Left lung (tissue), 10 donors: Measurements from ENCODE around the gene BAHCC1. TPM values are rescaled to one million over a fixed set of nuclear protein-coding genes. Genes with fewer than 3 reads are reported as not detected.

Experiments
- ATAC-seq: fragments of 200-7000 bp; cut with Tn5 transposase; one replicate; pipeline ENCODE4 v1.9.1; 2020; ENCODE audit warnings: moderate library complexity
- DNase-seq, 4 donors: peaks; one replicate each; pipeline ENCODE4 v3.0.0-alpha.2; 2013 to 2020
- H3K27ac ChIP-seq, 2 donors: fragments of 200-600 bp; sonication (generic) in 1 of 2; one replicate each; pipeline versions ENCODE4 v1.5.0 to v1.8.0; 2020 to 2021
- H3K27me3 ChIP-seq, 2 donors: fragments of 200-600 bp; sonication (generic) in 1 of 2; one replicate each; pipeline versions ENCODE4 v1.5.0 to v1.8.0; 2020 to 2021
- H3K36me3 ChIP-seq, 2 donors: fragments of 200-600 bp; sonication (generic) in 1 of 2; one replicate each; pipeline versions ENCODE4 v1.5.0 to v1.8.0; 2020 to 2021
- H3K4me1 ChIP-seq, 2 donors: fragments of 200-600 bp; one replicate each; pipeline ENCODE4 v1.8.0; 2021
- H3K4me3 ChIP-seq, 2 donors: fragments of 200-600 bp; sonication (generic) in 1 of 2; one replicate each; pipeline versions ENCODE4 v1.5.0 to v1.8.0; 2020 to 2021; ENCODE audit warnings: mild to moderate bottlenecking in 1 of 2
- H3K9me3 ChIP-seq, 2 donors: fragments of 200-600 bp; sonication (generic) in 1 of 2; one replicate each; pipeline versions ENCODE4 v1.5.0 to v1.8.0; 2020 to 2021
- CTCF ChIP-seq, 2 donors: fragments of 200-600 bp; sonication (generic) in 1 of 2; IDR thresholded peaks; one replicate each; pipeline versions ENCODE4 v1.5.0 to v1.8.0; 2021; ENCODE audit warnings: antibody characterized with exemption in 2 of 2
- intact Hi-C, 2 donors: fragments of 100-400 bp; cut with DNase I; formaldehyde crosslinking; loops; one replicate each; pipeline versions ENCODE4 v1.11.2 to v1.14.2; 2022
- polyA plus RNA-seq, 6 donors: library from polyadenylated mRNA; unstranded; fragments of 120-200 nt; gene quantifications; one replicate each; pipeline ENCODE4 v1.2.1, GENCODE V29; 2013; ENCODE audit not compliant: insufficient read length in 6 of 6
- total RNA-seq, 2 donors: library from RNA; stranded (reverse); fragmentation: NEBNext Ultra II Directional; extraction: Animal tissue kit (Norgen Biotek cat#: 25700); gene quantifications; one replicate each; pipeline ENCODE4 v1.2.1, GENCODE V29; 2021
- donor health status: DM: no; HTN: yes; CAD: no.
- donor health status: DM: no; HTN: no; CAD: no.

Gene BAHCC1
- total and polyA plus RNA-seq, 8 donors = 13.6 to 28.5 (median 21.4) TPM

DNA sequence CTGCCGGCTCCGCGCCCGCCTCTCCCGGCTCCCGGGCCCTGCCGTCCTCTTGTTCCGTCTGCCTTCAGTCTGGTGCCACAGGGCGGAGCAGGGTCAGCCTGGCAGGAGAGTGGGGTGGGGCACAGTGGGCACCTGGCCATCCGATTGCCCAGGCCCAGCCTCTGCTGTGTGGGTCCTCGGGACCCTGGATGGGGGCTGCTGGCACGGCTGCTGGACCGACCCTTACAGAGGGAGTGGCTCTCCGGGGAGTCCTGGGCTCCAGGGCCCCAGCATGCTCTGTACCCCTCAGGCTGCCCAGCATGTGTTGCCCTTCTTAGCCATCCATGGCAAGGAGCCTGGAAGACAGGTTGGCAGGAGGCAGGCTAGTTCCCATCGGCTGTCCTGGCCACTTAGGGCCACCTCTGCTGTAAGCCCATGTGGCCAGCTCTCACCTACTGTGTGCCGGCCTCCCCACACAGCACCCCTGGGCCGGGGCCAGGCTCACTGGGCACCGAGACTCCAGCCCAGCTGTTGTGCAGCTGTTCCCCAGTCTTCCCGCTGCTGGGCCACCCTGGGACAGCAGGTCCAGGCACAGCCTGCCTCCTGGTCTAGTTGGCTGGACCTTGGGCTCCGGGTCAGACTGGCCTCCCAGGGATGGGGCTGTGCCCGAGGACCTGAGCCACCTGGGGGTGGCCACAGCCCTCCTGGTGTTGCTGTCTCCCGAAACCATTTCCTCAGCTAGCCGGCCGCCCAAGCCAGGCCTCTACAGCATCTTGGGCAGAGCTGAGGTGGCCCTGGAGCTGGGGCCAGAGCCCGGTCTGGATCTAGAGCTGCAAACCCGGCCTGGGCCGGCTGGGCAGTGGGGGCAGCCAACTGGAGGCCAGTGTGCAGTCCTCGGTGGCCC lies 24.9 kb downstream of the BAHCC1 start:
- peak overlapping the region in 1 of 2 donors; percentile 21 for H3K4me3 ChIP-seq
- DNase-seq = no peak
- intact Hi-C loops = no loop called here

GRCh38 chr17:81420769-81421462 lies 25.7 kb downstream of the BAHCC1 start:
- no peaks in the 10 kb centered on the region for H3K36me3 ChIP-seq
- TF ChIP-seq CTCF (IDR thresholded peaks at IDR 0.05) = no peak
- peaks cover 0 to 12% of the 10 kb centered on the region in 2 donors for H3K27me3 ChIP-seq
- ATAC-seq = peak; percentile 7
- peaks cover 48 to 65% of the 10 kb centered on the region in 2 donors for H3K4me1 ChIP-seq
- H3K4me3 ChIP-seq = no peak overlapping the region
- no peak for DNase-seq
- intact Hi-C loops = no loop called here
- H3K27ac ChIP-seq = peak overlapping the region; percentile 80 to 86
- H3K9me3 ChIP-seq = no peaks in the 10 kb centered on the region

More for the DNA sequence above, 24.9 kb downstream of the BAHCC1 start:
- ATAC-seq = peak; percentile 11
- Histone ChIP-seq H3K4me1 (peaks cover 48 to 65% of the 10 kb centered on the region in 2 donors), H3K27me3 (peaks cover 0 to 12% of the 10 kb centered on the region in 2 donors), H3K36me3 (no peaks in the 10 kb centered on the region), H3K9me3 (no peaks in the 10 kb centered on the region), H3K27ac (peak overlapping the region; percentile 80 to 86)
- no peak for TF ChIP-seq CTCF (IDR thresholded peaks at IDR 0.05)

GRCh38 chr17:81422776-81423697 lies 27.8 kb downstream of the BAHCC1 start:
- H3K4me3 ChIP-seq = peak overlapping the region in 1 of 2 donors; percentile 11
- ATAC-seq = peak; percentile 51
- H3K36me3 ChIP-seq = no peaks in the 10 kb centered on the region
- peak overlapping the region; percentile 72 to 79 for H3K27ac ChIP-seq
- H3K9me3 ChIP-seq = no peaks in the 10 kb centered on the region
- H3K4me1 ChIP-seq = peaks cover 51 to 75% of the 10 kb centered on the region in 2 donors
- peaks cover 0 to 29% of the 10 kb centered on the region in 2 donors for H3K27me3 ChIP-seq
- intact Hi-C loops = no loop called here
- peak in 3 of 4 donors; percentile 77 to 88 (median 80) for DNase-seq
- TF ChIP-seq CTCF (IDR thresholded peaks at IDR 0.05) = no peak

GRCh38 chr17:81423698-81424071 lies 28.4 kb downstream of the BAHCC1 start:
- H3K9me3 ChIP-seq = no peaks in the 10 kb centered on the region
- no peak for TF ChIP-seq CTCF (IDR thresholded peaks at IDR 0.05)
- H3K27ac ChIP-seq = peak overlapping the region; percentile 53 to 79
- no peaks in the 10 kb centered on the region for H3K36me3 ChIP-seq
- no peak for ATAC-seq
- no peak for DNase-seq
- peaks cover 0 to 35% of the 10 kb centered on the region in 2 donors for H3K27me3 ChIP-seq
- no peak overlapping the region for H3K4me3 ChIP-seq
- intact Hi-C loops = no loop called here
- peaks cover 58 to 78% of the 10 kb centered on the region in 2 donors for H3K4me1 ChIP-seq
